Activated naive CD4-positive, alpha-beta T cell treated with anti-CD3 and anti-CD28 coated beads, Interleukin-2, amount 10 ng/mL, durations not matched to agents 5 hours and 36 hours (primary cell): ENCODE results near the gene PCDHGA5. TPM values are rescaled to one million over a fixed set of nuclear protein-coding genes. Genes with fewer than 3 reads are reported as not detected.

Experiments used
- total RNA-seq, 2 experiments: library from RNA; stranded (reverse); gene quantifications; one replicate each; pipeline ENCODE4 v1.2.3, GENCODE V29; 2021

PCDHGA5 gene
- total RNA-seq, 2 experiments from 2014 or later: not detected

DNA sequence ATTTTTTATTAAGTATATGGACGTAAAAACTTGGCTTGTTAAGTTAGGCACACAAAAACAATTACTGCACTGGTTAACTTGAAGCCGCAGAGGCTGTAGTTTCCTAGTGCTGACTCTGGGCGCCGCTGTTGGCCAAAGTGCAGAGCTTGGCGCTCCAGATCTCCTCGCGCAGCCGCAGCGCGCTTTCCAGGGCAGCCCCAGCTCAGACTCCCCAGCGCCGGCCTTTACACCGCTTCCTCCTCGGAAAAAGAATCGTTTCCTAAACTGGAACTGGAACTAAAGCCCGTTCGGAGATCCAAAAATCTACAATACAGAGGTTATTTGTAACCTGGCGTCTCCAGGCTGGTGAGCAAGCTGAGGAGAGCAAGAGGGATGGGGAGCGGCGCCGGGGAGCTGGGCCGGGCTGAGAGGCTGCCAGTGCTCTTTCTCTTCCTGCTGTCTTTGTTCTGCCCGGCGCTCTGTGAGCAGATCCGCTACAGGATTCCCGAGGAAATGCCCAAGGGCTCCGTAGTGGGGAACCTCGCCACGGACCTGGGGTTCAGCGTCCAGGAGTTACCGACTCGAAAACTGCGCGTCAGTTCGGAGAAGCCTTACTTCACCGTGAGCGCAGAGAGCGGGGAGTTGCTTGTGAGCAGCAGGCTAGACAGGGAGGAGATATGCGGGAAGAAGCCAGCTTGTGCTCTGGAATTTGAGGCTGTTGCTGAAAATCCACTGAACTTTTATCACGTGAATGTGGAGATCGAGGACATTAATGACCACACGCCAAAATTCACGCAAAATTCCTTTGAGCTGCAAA lies 34.0 kb downstream of the PCDHGA5 start, which contains the start of gene PCDHGB5:
Gene PCDHGB5 (plus strand): TSS at position 192 of the 796 bp plus-strand sequence. CDS start 181 bp downstream, at position 373.

DNA sequence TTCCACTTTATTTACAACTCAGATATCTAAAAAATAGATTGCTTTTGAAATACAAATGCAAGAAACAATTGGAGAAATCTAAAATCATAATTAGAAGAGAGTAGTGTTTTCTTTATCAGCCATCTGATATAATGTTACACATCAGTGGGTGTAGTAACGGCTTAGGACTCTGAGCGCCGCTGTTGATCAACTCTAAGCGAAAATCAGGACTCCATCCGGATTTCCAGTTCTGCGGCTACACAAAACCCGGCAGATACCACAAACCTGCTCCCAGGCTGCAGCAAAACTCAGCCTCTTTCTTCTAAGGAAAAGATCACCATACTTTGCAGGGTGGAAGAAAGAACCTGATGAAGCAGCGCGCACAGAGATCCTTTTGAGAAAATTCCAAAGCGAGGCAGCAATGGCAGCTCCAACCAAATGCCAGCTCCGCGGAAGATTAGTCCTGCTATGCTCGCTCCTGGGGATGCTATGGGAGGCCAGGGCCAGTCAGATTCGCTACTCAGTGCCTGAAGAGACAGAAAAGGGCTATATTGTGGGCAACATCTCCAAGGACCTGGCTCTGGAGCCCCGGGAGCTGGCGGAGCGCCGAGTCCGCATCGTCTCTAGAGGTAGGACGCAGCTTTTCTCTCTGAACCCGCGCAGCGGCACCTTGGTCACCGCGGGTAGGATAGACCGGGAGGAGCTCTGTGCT lies 38.7 kb downstream of the PCDHGA5 start, which contains the start of gene PCDHGA9:
Gene PCDHGA9 (plus strand): TSS at position 226 of the 691 bp plus-strand sequence. CDS start 175 bp downstream, at position 401.

DNA sequence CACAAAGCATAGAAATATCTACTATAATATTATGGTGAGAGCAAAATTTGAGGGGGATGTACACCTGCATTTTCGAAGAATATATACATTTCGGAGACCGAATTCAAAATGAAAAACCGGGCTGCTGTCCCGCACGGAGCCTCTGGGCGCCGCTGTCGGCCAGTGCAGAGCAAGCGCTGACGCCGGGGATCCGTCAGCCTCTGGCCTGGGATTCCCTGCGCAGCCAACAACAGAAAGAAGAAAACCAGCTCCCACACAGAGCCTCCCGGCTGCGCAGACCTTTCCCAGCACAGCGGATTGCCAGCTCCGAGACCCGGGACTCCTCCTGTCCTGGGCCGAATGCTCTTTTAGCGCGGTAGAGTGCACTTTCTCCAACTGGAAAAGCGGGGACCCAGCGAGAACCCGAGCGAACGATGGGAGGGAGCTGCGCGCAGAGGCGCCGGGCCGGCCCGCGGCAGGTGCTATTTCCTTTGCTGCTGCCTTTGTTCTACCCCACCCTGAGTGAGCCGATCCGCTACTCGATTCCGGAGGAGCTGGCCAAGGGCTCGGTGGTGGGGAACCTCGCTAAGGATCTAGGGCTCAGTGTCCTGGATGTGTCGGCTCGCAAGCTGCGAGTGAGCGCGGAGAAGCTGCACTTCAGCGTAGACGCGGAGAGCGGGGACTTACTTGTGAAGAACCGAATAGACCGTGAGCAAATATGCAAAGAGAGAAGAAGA lies 44.0 kb downstream of the PCDHGA5 start, which contains the start of gene PCDHGB6:
Gene PCDHGB6 (plus strand): TSS at position 232 of the 716 bp plus-strand sequence. CDS start 182 bp downstream, at position 414.

DNA sequence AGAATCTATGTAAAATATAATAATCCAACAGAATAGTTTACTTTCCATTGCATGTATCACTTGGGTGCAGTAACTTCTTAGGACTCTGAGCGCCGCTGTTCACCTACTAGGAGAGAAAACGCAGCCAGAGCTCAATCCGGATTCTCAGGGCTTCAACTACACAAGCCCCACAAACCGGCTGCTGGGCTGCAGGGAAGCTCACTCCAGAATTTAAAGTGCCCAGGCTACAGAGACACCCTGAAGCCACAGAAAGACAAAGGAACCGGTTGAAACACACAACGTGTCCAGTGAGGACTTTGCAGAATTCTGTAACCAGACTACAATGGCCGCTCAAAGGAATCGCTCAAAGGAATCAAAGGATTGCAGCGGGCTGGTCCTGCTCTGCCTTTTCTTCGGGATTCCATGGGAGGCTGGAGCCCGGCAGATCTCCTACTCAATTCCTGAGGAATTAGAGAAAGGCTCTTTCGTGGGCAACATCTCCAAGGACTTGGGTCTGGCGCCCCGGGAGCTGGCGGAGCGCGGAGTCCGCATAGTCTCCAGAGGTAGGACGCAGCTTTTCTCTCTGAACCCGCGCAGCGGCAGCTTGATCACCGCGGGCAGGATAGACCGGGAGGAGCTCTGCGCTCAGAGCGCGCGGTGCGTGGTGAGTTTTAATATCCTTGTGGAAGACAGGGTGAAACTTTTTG lies 49.0 kb downstream of the PCDHGA5 start, which contains the start of gene PCDHGA10:
Gene PCDHGA10 (plus strand): TSS at position 134 of the 686 bp plus-strand sequence. CDS start 189 bp downstream, at position 323.

Other genes with a start within 250 kb of the PCDHGA5 start
- not detected for gene PCDHB4, start 242.3 kb upstream of the PCDHGA5 start, total RNA-seq
- gene PCDHB5, start 229.0 kb upstream of the PCDHGA5 start, total RNA-seq: not detected
- not detected for gene PCDHB6, start 214.1 kb upstream of the PCDHGA5 start, total RNA-seq
- gene PCDHB7, start 191.5 kb upstream of the PCDHGA5 start, total RNA-seq: not detected
- not detected for gene PCDHB8, start 186.4 kb upstream of the PCDHGA5 start, total RNA-seq
- gene PCDHB16, start 181.8 kb upstream of the PCDHGA5 start, total RNA-seq: not detected
- gene PCDHB9, start 177.0 kb upstream of the PCDHGA5 start, total RNA-seq: not detected
- not detected for gene PCDHB10, start 171.8 kb upstream of the PCDHGA5 start, total RNA-seq
- gene PCDHB11, start 164.5 kb upstream of the PCDHGA5 start, total RNA-seq: not detected
- not detected for gene PCDHB12, start 155.4 kb upstream of the PCDHGA5 start, total RNA-seq
- not detected for gene PCDHB13, start 150.2 kb upstream of the PCDHGA5 start, total RNA-seq
- not detected for gene PCDHB14, start 140.8 kb upstream of the PCDHGA5 start, total RNA-seq
- gene PCDHB15, start 118.8 kb upstream of the PCDHGA5 start, total RNA-seq: not detected
- gene SLC25A2, start 60.1 kb upstream of the PCDHGA5 start, total RNA-seq: 1 to 10 TPM in 1 of 2 experiments, under 1 TPM in 1; 0.45 to 1.1 TPM
- 10 to 100 TPM; 73.2 to 73.7 TPM for gene TAF7, start 43.4 kb upstream of the PCDHGA5 start, total RNA-seq
- gene PCDHGA1, start 33.6 kb upstream of the PCDHGA5 start, total RNA-seq: not detected
- not detected for gene PCDHGA2, start 25.4 kb upstream of the PCDHGA5 start, total RNA-seq
- gene PCDHGA3, start 20.3 kb upstream of the PCDHGA5 start, total RNA-seq: not detected
- not detected for gene PCDHGB1, start 14.1 kb upstream of the PCDHGA5 start, total RNA-seq
- under 1 TPM; 0.10 to 0.14 TPM for gene PCDHGA4, start 9.1 kb upstream of the PCDHGA5 start, total RNA-seq
- under 1 TPM in 1 of 2 experiments, not detected in 1; 0.12 TPM for gene PCDHGB2, start 4.2 kb upstream of the PCDHGA5 start, total RNA-seq
- under 1 TPM; 0.10 to 0.14 TPM for gene PCDHGB3, start 6.1 kb downstream of the PCDHGA5 start, total RNA-seq
- under 1 TPM; 0.10 to 0.12 TPM for gene PCDHGA6, start 9.7 kb downstream of the PCDHGA5 start, total RNA-seq
- not detected for gene PCDHGA7, start 18.6 kb downstream of the PCDHGA5 start, total RNA-seq
- not detected for gene PCDHGB4, start 23.5 kb downstream of the PCDHGA5 start, total RNA-seq
- gene PCDHGA8, start 28.5 kb downstream of the PCDHGA5 start, total RNA-seq: under 1 TPM in 1 of 2 experiments, not detected in 1; 0.05 TPM
- under 1 TPM in 1 of 2 experiments, not detected in 1; 0.08 TPM for gene PCDHGB5, start 33.8 kb downstream of the PCDHGA5 start, total RNA-seq
- gene PCDHGA9, start 38.6 kb downstream of the PCDHGA5 start, total RNA-seq: under 1 TPM in 1 of 2 experiments, not detected in 1; 0.08 TPM
- gene PCDHGB6, start 43.9 kb downstream of the PCDHGA5 start, total RNA-seq: under 1 TPM in 1 of 2 experiments, not detected in 1; 0.05 TPM
- under 1 TPM; 0.05 TPM for gene PCDHGA10, start 48.8 kb downstream of the PCDHGA5 start, total RNA-seq
- gene PCDHGB7, start 53.5 kb downstream of the PCDHGA5 start, total RNA-seq: under 1 TPM in 1 of 2 experiments, not detected in 1; 0.08 TPM
- under 1 TPM in 1 of 2 experiments, not detected in 1; 0.05 TPM for gene PCDHGA11, start 56.9 kb downstream of the PCDHGA5 start, total RNA-seq
- gene PCDHGA12, start 66.3 kb downstream of the PCDHGA5 start, total RNA-seq: not detected
- not detected for gene PCDHGC3, start 111.8 kb downstream of the PCDHGA5 start, total RNA-seq
- not detected for gene PCDHGC4, start 120.9 kb downstream of the PCDHGA5 start, total RNA-seq
- not detected for gene PCDHGC5, start 124.9 kb downstream of the PCDHGA5 start, total RNA-seq